Measurements from ENCODE around the gene CACNG4.

Gene CACNG4

GRCh38 chr17:67056746-67057490 is 92.4 kb downstream of the CACNG4 start:
- no peak for TF ChIP-seq CTCF (IDR thresholded peaks at IDR 0.05; ENCODE audit: insufficient read depth, low read length, poor library complexity, severe bottlenecking)

GRCh38 chr17:67058036-67058435 is 93.5 kb downstream of the CACNG4 start:
- Histone ChIP-seq H3K4me3 (replicated peaks; ENCODE audit: low read depth, low read length) (no peak overlapping the region), H3K27me3 (replicated peaks; ENCODE audit: control insufficient read depth, insufficient read depth, low read length) (no peaks in the 10 kb centered on the region), H3K36me3 (ENCODE audit: control insufficient read depth, insufficient read depth, low read length) (no peaks in the 10 kb centered on the region)
- no peak for TF ChIP-seq CTCF (IDR thresholded peaks at IDR 0.05; ENCODE audit: insufficient read depth, low read length, poor library complexity, severe bottlenecking)
- no peak for DNase-seq (ENCODE audit: extremely low read depth, insufficient read length)

More at GRCh38 chr17:67056746-67057490, 92.4 kb downstream of the CACNG4 start:
- Histone ChIP-seq H3K27me3 (replicated peaks; ENCODE audit: control insufficient read depth, insufficient read depth, low read length) (no peaks in the 10 kb centered on the region), H3K36me3 (ENCODE audit: control insufficient read depth, insufficient read depth, low read length) (no peaks in the 10 kb centered on the region), H3K4me3 (replicated peaks; ENCODE audit: low read depth, low read length) (no peak overlapping the region)
- no peak for DNase-seq (ENCODE audit: extremely low read depth, insufficient read length)

- DNase-seq (ENCODE audit: extremely low read depth, insufficient read length), result no peak
- H3K27me3 ChIP-seq (replicated peaks; ENCODE audit: control insufficient read depth, insufficient read depth, low read length), result no peaks in the 10 kb centered on the region
- no peak for TF ChIP-seq CTCF (IDR thresholded peaks at IDR 0.05; ENCODE audit: insufficient read depth, low read length, poor library complexity, severe bottlenecking)
- no peaks in the 10 kb centered on the region for H3K36me3 ChIP-seq (ENCODE audit: control insufficient read depth, insufficient read depth, low read length)
- H3K4me3 ChIP-seq (replicated peaks; ENCODE audit: low read depth, low read length), result no peak overlapping the region
These were observed 94.9 kb downstream of the CACNG4 start for GRCh38 chr17:67059372-67059771.

- DNase-seq (ENCODE audit: extremely low read depth, insufficient read length), result no peak
These were observed 98.6 kb downstream of the CACNG4 start for GRCh38 chr17:67063141-67063540.

GRCh38 chr17:67066717-67067116 is 102.2 kb downstream of the CACNG4 start:
- no peak for TF ChIP-seq CTCF (IDR thresholded peaks at IDR 0.05; ENCODE audit: insufficient read depth, low read length, poor library complexity, severe bottlenecking)
- no peak overlapping the region for H3K4me3 ChIP-seq (replicated peaks; ENCODE audit: low read depth, low read length)
- DNase-seq (ENCODE audit: extremely low read depth, insufficient read length), result no peak
- H3K27me3 ChIP-seq (replicated peaks; ENCODE audit: control insufficient read depth, insufficient read depth, low read length), result no peaks in the 10 kb centered on the region
- H3K36me3 ChIP-seq (ENCODE audit: control insufficient read depth, insufficient read depth, low read length), result no peaks in the 10 kb centered on the region

More at GRCh38 chr17:67063141-67063540, 98.6 kb downstream of the CACNG4 start:
- TF ChIP-seq CTCF (IDR thresholded peaks at IDR 0.05; ENCODE audit: insufficient read depth, low read length, poor library complexity, severe bottlenecking), result no peak
- Histone ChIP-seq H3K27me3 (replicated peaks; ENCODE audit: control insufficient read depth, insufficient read depth, low read length) (no peaks in the 10 kb centered on the region), H3K36me3 (ENCODE audit: control insufficient read depth, insufficient read depth, low read length) (no peaks in the 10 kb centered on the region), H3K4me3 (replicated peaks; ENCODE audit: low read depth, low read length) (no peak overlapping the region)
